Measurements from ENCODE around the gene CGA. TPM values are rescaled to one million over a fixed set of nuclear protein-coding genes. Genes with fewer than 3 reads are reported as not detected.

The CGA gene
- total RNA-seq, 1 experiment from 2014 or later = not detected

Other genes starting within 250 kb of the CGA start
- gene HTR1E, start 157.6 kb downstream of the CGA start, total RNA-seq (2014; rRNA removed) = not detected in 2 replicates
- gene ZNF292, start 60.5 kb upstream of the CGA start, total RNA-seq (2014; rRNA removed) = 16.5 and 16.9 TPM in 2 replicates
- 2.1 and 3.4 TPM in 2 replicates for gene SMIM8, start 227.5 kb upstream of the CGA start, total RNA-seq (2014; rRNA removed)
- not detected in 2 replicates for gene GJB7, start 234.2 kb upstream of the CGA start, total RNA-seq (2014; rRNA removed)
- gene C6orf163, start 249.7 kb upstream of the CGA start, total RNA-seq (2014; rRNA removed) = 0.46 TPM in 1 of 2 replicates, not detected in the other

All from LHCN-M2 (cell line).